Activated T-cell treated with anti-CD3 and anti-CD28 coated beads for 48 hours (primary cell): Measurements from ENCODE around the gene PBXIP1.
"Not testable (repeated sequence)": the region's sequence is repeated elsewhere in the genome, so short reads cannot be mapped to it uniquely, and the experiment has no call there.

Experiments
- DNase-seq: peaks from one replicate; pipeline ENCODE4 v3.0.0-alpha.2; 2020; ENCODE audit warnings: low read depth

Gene PBXIP1

DNA sequence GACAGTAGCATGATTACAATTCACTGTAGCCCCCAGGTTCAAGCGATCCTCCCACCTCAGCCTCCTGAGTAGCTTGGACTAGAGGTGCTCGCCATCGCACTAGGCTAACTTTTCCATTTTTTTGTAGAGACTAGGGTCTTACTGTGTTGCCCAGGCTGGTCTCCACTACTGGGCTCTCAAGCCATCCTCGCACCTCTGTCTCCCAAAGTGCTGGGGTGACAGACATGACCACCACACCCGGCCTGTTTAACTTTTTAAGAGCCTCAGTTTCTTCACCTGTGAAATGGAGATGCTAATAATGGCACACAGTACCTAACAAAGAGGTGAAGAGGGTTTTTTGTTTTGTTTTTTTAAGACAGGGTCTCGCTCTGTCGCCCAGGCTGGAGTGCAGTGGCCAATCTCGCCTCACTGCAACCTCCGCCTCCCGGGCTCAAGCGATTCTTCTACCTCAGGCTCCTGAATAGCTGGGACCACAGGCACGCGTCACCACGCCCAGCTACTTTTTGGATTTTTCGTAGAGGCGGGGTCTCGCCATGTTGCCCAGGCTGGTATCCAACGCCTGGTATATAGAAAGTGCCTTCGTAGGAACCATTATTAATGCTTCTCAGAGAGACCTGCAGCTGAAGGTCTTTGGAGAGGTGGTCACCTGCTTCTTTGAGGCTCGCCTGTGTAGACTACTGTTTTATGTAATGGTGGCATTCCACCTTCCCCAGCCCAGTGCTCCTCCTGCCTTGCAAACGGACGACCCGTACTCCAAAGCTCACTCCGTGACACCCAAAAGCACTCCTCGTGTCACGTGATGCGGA lies 19.9 kb downstream of the PBXIP1 start:
- DNase-seq: no peak

DNA sequence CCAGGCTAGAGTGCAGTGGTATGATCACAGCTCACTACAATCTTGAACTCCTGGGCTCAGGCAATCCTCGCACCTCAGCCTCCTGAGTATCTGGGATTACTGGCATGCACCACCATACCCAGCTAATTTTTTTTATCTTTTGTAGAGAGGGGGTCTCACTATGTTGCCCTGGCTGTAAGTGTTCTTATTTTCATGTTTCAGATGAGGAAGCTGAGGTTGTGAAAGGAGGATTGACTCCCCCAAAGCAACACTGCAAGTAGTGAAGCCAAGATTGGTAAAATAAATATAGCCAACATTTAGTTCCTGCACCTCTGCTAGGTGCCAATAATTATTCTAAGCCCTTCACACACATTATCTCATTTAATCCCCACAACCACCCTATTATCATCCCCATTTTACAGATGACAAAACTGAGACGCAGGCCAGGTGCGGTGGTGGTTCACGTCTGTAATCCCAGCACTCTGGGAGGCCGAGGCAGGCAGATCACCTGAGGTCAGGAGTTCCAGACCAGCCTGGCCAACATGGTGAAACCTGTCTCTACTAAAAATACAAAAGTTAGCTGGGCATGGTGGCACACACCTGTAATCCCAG lies 21.4 kb downstream of the PBXIP1 start:
- no peak for DNase-seq

DNA sequence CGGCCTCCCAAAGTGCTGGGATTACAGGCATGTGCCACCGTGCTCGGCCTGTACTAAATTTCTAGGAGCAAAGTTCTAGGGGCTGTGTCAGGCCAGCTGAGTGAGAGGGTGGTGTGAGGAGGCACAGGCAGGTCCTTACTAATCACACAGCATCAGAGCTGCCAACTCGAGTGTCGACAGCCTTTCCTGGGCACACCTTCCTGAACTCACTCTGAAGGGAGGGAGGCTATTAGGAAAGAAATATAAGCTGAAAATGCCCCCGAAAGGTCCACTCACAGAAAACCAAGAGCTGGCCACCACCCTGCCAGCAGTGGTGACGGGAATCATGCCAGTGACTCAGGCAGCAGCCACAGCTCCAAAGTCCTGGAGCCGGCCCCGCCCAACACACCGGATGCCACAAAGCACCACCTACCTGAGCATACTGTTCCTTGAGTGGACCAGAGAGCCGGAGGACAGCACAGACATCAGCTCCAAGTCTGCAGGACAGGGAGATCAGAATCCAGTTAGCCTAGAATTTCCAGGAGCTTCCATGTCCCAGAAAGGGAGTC lies 23.9 kb downstream of the PBXIP1 start:
- DNase-seq: no peak

DNA sequence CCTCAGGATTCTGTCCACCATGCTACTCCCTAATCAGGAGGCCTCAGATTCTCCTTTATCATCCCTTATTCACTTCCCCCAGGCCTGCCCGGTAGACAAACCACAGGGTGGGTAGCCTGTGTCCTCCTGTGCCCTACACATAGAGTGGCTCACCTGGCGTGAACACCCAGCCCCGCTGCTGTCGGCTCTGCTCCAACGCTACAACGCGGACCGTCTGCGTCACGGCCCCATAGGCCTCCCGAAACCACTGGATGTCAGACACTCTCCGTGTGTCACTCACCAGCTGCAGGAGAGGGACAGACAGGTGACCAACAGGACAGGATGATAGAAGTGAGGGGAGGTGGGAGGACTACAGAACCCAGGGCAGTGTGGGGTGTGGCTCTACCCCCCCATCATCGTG lies 29.7 kb downstream of the PBXIP1 start:
- DNase-seq: no peak

DNA sequence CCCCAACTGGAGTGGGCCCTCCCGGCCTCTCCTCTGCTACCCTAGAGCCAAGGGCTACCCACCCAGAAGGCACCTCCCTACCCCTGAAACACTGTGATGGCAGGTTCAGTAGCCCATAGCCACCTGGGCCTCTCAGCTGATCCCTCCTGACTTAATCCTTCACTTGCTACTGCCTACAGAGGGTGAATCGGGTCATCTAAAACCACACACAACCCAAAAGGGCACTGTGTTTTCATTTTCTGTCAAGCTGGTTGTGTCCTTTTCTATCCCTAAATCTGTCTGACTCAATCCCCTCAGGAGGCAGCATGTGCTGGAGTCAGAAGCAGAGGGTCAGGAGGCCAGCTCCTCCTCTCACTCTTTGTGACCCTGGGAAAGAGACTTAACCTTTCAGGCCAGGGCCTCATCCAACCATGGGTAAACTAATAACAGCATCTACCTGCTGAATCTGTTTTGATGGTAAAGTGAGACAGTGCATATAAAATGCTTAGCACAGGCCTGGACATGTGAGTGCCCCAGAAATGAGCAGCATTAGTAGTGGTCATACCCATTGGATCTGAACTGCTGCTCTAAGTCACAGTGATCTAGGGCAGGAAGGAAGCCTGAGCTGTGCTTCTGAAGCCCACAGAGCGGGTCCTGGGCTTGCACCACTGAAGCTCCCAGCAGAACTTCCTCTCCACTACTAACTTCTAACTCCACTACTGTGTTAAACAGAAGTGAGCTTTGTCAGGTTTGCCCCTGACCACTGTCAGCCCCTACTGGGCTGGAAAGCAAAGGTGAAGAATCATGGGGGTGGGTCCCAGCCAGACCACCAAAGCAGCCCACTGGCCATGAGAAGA lies 30.3 kb downstream of the PBXIP1 start:
- no peak for DNase-seq

DNA sequence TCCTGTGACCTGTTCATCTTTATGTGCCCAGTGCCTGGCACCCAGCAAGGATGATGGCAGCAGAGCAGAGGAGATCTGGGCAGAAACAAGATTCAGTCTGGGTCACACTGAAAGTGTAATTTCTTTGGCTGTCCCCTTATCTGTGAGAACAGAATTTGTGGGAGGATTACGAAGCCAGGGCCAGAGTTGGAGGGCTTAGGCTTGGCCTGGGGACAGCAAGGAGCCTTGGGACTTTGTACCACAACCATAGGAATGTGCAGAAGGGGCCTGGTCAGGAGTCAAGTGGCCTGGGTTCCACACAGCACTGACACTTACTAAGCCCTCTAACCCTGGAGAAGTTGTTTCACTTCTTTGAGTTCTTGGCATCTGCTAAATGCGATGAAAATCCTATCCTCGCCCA lies 32.2 kb downstream of the PBXIP1 start:
- DNase-seq: no peak

DNA sequence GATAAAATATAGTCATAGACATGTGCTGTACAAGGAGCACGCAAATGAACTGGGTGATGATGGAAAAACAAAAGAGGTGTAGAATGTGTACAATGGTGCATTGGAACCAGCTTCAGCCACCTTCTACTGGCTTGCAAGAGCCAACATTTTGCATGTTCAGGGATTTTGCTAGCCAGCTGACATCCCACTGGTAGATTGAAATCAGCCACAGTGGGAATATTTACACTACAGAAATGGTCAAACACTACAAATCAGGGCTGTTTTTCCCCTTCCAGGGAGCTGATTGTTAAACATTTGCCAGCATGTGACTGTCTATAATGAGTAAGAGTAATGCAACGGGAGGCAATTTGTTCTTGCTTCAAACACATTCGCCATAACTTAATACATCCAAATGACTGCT lies 42.6 kb downstream of the PBXIP1 start:
- no peak for DNase-seq

DNA sequence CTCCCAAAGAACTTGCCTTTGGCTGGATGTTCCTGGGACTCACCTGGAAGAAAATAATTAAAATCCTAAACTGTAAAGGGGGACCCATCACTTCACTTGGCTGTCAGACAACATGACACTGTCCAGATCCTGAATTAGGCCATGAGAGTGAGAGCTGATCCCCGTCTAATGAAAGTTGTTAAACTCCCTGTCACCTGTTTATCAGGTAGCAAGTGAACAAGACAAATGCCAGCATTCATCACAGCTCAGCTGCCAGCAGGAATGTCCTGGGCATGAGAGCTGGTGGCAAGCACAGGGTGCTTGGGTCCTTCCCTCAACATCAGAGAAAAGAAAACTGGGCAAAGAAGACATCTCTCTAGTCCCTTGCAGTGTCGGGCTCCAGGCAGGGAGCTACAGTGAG lies 43.1 kb downstream of the PBXIP1 start:
- DNase-seq: no peak

DNA sequence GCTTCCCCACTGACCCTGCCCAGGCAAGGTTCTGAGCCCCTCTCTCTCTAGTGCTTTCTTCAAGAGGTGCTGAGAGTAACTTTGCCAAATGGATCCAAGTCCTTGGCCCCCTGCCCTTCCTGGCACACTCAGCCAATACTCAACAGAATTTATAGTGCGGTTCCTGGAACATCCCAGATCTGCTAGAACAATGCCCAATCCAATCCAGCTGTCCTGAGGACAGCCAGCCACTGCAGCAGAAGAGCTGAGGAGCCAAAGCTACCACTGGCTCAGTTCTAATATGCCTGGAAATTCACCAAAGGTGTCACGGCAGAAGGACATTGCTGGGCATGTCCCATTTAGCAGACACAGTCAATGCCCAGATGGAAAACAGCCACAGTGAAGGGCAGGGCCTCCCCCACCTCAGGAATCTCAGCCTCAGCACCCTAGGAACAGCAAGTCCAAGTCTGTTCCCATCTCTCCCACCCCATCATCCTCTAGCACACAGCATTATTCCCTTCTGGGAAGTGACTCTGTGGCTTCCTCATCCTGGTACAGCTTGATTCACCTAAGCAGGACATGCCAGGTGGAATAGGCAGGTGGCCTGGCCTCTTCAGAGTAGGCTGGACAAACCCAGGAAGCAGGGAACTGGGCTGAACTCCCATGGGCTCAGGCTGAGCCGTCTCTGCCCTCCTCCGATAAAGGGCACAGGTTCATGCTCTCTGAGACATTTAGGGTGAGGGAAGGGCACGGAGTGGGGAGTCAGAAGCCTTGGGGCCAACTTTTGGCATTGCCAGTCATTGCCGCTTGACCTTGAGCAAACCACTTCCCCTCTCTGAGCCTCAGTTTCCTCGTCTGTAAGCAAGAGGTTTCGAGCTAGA lies 44.0 kb downstream of the PBXIP1 start:
- no peak for DNase-seq

DNA sequence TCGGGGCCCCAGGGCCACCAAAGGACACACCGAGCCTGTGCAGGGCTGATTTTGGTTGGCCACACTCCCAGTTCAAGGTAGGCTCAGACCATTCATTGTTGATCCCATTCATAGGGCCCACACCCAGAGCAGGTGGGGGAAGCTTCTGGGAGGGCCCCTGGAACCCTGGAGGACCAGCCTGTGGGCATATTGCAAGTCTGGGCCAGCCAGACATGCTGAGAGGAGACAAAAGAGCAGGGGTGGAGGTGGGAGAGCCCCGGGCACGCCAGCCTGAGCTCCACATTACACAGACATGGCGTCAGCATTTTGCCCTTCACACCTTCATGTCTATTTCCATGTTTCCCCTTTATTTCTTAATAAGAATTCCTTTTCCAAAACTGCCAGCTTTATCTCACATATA lies 45.0 kb downstream of the PBXIP1 start:
- no peak for DNase-seq

DNA sequence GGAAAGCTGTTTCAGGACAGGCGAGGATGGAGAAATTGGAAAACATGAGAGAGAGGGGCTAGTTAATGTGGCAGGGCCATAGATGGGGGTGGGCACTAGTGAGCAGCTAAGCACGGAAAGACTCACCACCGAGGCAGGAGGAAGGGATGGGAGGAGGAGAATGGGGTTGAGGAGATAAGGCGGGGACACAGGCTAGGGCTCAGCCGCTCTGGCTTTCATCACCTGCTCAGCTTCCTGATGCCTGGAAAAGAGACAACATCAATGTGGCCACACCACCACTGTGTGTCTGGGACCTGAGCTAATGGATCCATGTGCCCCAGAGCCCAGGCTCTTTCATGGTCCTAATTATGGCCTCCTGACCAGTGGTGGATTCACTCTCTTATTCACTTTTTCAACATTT lies 47.0 kb downstream of the PBXIP1 start:
- no peak for DNase-seq

DNA sequence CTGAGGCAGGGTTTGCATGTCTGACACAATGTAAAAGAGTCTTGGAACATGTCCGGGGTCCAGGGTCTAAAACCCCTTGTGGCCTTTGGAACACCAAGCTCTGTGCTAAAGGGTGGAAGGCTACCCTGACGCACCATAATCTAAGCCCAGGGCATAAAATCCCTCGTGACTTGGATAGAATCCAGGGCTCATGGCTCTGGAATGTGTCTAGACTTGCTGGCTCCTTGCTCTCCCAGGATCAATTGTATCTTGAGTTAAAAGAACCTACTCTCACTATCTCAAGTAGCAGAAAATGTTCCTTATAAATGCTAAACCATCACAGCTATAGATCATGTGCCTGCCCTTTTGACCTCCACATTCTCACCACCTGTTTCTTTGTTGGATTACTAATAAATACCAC lies 47.8 kb downstream of the PBXIP1 start:
- not testable (repeated sequence) for DNase-seq

DNA sequence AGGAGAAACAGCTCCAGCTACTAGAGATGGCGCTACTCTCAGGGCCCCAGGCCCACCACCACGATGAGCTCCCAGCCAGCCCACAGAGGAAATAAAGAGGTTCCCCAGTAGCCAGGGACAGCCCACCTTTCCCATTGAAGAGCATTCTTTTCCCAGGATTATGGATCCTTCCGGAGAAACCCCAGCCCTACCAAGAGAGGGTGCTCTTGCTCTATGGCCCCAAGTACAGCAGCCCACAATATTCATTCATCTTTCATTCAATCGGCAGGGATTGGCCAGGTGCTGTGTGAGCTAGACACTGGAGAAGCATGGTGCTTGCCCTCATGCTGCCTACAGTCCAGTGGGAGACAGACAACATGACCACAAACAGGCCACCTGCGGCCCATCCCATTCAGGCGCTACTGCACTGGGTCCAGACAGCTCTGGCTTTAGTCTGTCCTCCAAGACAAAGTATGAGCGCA lies 49.2 kb downstream of the PBXIP1 start:
- no peak for DNase-seq

DNA sequence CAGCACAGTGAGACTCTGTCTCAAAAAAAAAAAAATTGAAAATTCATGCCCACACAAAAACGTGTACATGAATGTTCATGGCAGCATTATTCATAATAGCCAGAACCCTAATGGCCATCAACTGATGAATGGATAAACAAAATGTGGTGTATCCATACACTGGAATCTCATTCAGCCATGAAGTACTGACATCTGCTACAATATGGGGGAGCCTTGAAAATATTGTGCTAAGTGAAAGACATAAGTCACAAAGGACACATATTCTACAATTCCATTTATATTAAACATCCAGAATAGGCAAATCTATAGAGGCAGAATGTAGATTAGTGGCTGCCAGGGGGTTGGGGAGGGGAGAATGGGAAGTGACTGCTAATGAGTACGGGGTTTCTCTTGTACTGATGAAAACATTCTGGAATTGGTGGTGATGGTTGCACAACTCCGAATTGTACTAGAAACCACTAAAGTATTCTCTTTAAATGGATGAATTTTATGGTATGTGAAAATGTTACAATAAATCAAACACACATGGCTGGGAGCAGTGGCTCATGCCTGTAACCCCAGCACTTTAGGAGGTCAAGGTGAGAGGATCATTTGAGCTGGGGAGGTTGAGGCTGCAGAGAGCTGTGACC lies 52.8 kb downstream of the PBXIP1 start:
- no peak for DNase-seq

DNA sequence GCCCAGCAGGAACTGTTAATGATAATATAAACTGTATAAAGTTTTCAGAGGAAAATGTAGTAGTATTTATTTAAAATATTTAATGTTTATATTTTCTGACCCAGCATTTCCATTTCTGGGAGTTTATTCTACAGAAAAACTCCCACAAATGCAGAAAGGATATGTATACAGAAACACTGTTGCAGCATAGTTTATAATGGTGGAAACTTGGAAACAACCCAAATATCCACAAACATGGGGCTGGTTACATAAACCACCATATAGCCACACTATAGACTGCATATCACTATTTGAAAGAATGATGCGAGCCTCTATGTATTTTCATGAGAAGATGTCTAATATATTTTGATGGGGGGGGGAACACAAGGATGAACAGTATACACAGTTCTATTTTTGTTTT lies 54.3 kb downstream of the PBXIP1 start:
- no peak for DNase-seq

DNA sequence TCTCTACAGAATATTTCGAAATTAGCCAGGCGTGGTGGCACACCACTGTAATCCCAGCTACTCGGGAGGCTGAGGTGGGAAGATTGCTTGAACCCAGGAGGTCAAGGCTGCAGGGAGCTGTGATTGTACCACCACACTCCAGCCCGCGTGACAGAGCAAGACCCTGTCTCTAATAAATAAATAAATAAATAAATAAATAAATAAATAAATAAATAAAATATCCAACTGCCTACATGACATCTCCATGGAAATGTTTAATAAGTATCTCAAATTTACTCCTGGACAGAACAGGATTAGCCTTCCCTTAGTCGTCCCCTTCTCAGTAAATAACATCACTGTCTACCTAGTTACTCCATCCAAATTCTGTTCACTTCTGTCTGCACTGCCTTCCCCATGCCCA lies 56.9 kb downstream of the PBXIP1 start:
- no peak for DNase-seq

DNA sequence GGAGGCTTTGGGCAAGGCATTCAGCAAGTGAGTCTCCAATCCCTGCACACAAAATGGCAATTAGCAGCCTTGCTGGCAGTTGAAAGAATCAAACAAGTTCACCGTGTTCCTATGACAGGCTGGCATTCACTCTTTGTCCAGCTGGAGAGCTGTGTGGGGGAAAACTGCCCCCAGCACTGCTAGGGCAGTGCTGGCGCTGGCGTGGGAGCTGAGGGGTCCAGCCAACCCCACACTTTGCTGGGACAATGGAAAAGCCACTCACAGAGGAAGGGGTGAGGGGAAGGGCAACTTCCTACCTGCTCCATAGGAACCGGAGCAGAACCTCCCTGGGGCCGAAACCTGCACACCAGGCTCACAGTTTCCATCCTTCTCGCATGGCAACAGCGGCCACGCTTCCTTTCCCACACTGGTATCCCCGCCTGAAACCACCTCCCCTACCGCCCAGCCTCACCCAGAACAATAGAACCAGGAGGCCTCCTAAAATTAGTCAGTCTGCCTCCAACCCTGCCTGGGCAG lies 59.1 kb downstream of the PBXIP1 start:
- DNase-seq: no peak

DNA sequence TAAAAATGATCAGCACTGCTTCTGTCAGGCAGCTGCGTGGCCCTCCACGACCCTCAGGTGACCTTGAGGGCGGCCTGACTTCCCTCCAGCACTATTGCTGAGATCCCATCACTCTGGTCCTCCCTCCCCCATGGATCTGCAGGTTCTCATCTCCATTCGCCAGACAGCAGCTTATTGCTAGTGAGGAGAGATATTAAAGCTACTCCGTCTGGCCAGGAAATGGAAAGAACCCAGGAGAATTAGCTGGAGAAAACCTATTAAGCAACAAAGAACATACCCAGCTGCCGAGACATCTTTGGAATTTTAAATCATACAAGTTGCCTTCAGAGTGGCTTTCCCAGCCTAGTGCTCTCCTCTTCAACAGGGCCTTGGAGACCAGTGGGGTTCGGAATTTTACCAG lies 60.1 kb downstream of the PBXIP1 start:
- DNase-seq: no peak
